ENCODE results near the gene CDH10. TPM values are rescaled to one million over a fixed set of nuclear protein-coding genes. Genes with fewer than 3 reads are reported as not detected.

CDH10 gene
- polyA plus RNA-seq, 2 of the 4 experiments (the other 2 are of a cell fraction): 0.58 to 0.63 TPM

DNA sequence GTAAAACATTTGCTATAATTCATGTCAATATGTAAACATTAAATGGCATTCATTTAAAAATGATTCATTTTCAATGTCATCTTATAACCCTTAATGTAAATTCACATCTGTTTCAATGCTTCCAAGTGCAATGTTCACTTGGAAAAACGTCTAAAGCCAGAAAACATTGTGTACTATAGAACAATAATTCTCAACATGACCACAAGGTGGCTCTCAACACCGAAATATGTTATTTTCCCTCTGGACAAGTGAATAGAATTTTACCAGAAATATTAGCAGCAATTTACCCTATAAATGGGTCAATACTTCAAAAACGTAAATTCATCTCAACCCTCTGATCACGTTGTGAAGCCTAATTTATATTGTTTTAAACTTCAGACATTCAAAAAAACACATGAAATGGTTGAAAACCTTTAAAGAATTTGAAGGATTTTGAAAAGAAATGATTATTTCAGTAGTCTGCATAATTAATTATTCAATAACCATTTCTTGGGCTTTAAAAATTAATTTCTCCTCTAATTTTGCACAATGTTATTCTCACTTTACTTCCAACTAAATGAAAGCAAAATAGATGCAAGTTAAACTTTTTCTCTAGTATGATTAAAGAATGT, 11.0 kb downstream of the CDH10 start (continued):
- TF ChIP-seq ZSCAN20 (CRISPR knock-in tag; IDR thresholded peaks at IDR 0.05) (no peak), RAD21 (conservative IDR thresholded peaks at IDR 0.05 in 1 of 2, IDR thresholded peaks at IDR 0.05 in 1 of 2) (peak; percentile 73 to 79), EP300 (IDR thresholded peaks at IDR 0.05) (no peak), MAX (IDR thresholded peaks at IDR 0.05) (no peak)
- TF ChIP-seq, protein P1, sequence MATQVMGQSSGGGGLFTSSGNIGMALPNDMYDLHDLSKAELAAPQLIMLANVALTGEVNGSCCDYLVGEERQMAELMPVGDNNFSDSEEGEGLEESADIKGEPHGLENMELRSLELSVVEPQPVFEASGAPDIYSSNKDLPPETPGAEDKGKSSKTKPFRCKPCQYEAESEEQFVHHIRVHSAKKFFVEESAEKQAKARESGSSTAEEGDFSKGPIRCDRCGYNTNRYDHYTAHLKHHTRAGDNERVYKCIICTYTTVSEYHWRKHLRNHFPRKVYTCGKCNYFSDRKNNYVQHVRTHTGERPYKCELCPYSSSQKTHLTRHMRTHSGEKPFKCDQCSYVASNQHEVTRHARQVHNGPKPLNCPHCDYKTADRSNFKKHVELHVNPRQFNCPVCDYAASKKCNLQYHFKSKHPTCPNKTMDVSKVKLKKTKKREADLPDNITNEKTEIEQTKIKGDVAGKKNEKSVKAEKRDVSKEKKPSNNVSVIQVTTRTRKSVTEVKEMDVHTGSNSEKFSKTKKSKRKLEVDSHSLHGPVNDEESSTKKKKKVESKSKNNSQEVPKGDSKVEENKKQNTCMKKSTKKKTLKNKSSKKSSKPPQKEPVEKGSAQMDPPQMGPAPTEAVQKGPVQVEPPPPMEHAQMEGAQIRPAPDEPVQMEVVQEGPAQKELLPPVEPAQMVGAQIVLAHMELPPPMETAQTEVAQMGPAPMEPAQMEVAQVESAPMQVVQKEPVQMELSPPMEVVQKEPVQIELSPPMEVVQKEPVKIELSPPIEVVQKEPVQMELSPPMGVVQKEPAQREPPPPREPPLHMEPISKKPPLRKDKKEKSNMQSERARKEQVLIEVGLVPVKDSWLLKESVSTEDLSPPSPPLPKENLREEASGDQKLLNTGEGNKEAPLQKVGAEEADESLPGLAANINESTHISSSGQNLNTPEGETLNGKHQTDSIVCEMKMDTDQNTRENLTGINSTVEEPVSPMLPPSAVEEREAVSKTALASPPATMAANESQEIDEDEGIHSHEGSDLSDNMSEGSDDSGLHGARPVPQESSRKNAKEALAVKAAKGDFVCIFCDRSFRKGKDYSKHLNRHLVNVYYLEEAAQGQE (IDR thresholded peaks at IDR 0.05): no peak

GRCh38 chr5:24632353-24632752, 12.4 kb downstream of the CDH10 start:
- no peaks in the 10 kb centered on the region for H3K9me3 ChIP-seq
- ATAC-seq (no peak), FAIRE-seq (no peak), DNase-seq (ENCODE audit: low read depth in 1 of 2, low spot score in 1 of 2) (no peak)
- TF ChIP-seq POLR2A (IDR thresholded peaks at IDR 0.05; ENCODE audit: low read length): no peak
- no peak for TF ChIP-seq USF2 (IDR thresholded peaks at IDR 0.05)
- no peak for TF ChIP-seq CTCF (IDR thresholded peaks at IDR 0.05)
- no peak for TF ChIP-seq ESRRA (IDR thresholded peaks at IDR 0.05; ENCODE audit: borderline replicate concordance, low read length)
- TF ChIP-seq MAZ (IDR thresholded peaks at IDR 0.05; ENCODE audit: borderline replicate concordance, low read depth, low read length): no peak
- H3K4me3 ChIP-seq: no peak overlapping the region
- no peak overlapping the region for H3K27ac ChIP-seq
- ChIA-PET CTCF (no interaction called here), POLR2A (no interaction called here)
- no peaks in the 10 kb centered on the region for H3K4me1 ChIP-seq
- no peak overlapping the region for H3K4me2 ChIP-seq

GRCh38 chr5:24630918-24631317, 13.9 kb downstream of the CDH10 start:
- DNase-seq (ENCODE audit: low read depth in 1 of 2, low spot score in 1 of 2) (no peak), ATAC-seq (no peak), FAIRE-seq (no peak)
- H3K27ac ChIP-seq: no peak overlapping the region
- ChIA-PET CTCF (no interaction called here), POLR2A (no interaction called here)
- no peaks in the 10 kb centered on the region for H3K4me1 ChIP-seq
- no peak overlapping the region for H3K4me3 ChIP-seq
- no peak overlapping the region for H3K4me2 ChIP-seq
- no peaks in the 10 kb centered on the region for H3K9me3 ChIP-seq
- TF ChIP-seq CTCF (IDR thresholded peaks at IDR 0.05) (no peak), ZNF302 (CRISPR knock-in tag; IDR thresholded peaks at IDR 0.05) (no peak), TP53 (CRISPR knock-in tag; IDR thresholded peaks at IDR 0.05) (no peak), POLR2AphosphoS2 (conservative IDR thresholded peaks at IDR 0.05; ENCODE audit: low read length) (no peak), SMC3 (IDR thresholded peaks at IDR 0.05) (no peak), RFX5 (IDR thresholded peaks at IDR 0.05) (no peak), ZC3H11A (IDR thresholded peaks at IDR 0.05) (no peak), ELK1 (IDR thresholded peaks at IDR 0.05; ENCODE audit: low read depth, low read length) (no peak), HES2 (IDR thresholded peaks at IDR 0.05) (no peak), E2F6 (IDR thresholded peaks at IDR 0.05; ENCODE audit: borderline replicate concordance, low read depth) (no peak), HDAC2 (IDR thresholded peaks at IDR 0.05) (no peak), RAD21 (conservative IDR thresholded peaks at IDR 0.05 in 1 of 2, IDR thresholded peaks at IDR 0.05 in 1 of 2) (no peak), ZSCAN20 (CRISPR knock-in tag; IDR thresholded peaks at IDR 0.05) (no peak), CHD2 (IDR thresholded peaks at IDR 0.05; ENCODE audit: low read length, partially characterized antibody) (no peak), RARB (CRISPR knock-in tag; IDR thresholded peaks at IDR 0.05) (no peak), TFCP2L1 (CRISPR knock-in tag; IDR thresholded peaks at IDR 0.05) (no peak), NFE2L2 (conservative IDR thresholded peaks at IDR 0.05; ENCODE audit: low read length) (no peak)

All from A549 (cell line).